ENCODE results near the gene SLC66A2. TPM values are rescaled to one million over a fixed set of nuclear protein-coding genes. Genes with fewer than 3 reads are reported as not detected.
A peak's percentile ranks its signal among the peaks of the same experiment; 100 is the strongest.

Gene SLC66A2
- total RNA-seq, 2 donors from 2014 or later = 30.4 to 50.8 TPM

DNA sequence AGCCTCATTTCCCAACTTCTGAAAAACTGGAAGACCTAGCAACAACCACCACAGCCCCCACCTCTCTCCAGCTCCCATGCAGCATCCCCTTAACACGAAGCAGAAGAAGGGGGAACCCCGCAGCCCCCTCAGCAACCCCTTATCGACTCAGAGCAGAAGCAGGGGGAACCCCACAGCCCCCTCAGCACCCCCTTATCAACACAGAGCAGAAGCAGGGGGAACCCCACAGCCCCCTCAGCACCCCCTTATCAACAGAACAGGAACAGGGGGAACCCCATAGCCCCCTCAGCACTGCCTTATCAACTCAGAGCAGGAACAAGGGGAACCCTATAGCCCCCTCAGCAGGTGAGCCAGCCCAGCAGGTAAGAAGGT, 6.7 kb downstream of the SLC66A2 start:
- 44 to 49% methylated on average over 3 of the region's 3 CpGs for WGBS, 2 donors
- no peak for DNase-seq
- H3K36me3 ChIP-seq (replicated peaks in 1 of 2; ENCODE audit: insufficient read depth in 1 of 2, low read depth in 2 of 2) = peaks cover 6% of the 10 kb centered on the region in 2 donors
- peaks cover 71% of the 10 kb centered on the region for H3K4me1 ChIP-seq
- ATAC-seq = no peak
- no peaks in the 10 kb centered on the region for H3K27me3 ChIP-seq
- H3K27ac ChIP-seq = peak overlapping the region in 3 of 4 donors; percentile 44 to 57 (median 54)
- intact Hi-C loops (cut with DNase I) = loop anchor here (10.0 kb wide), 1 partner anchor 80 kb away; no protein-coding TSS in a partner anchor
- H3K9me3 ChIP-seq = no peaks in the 10 kb centered on the region
- TF ChIP-seq CTCF (IDR thresholded peaks at IDR 0.05) = no peak
- no peak overlapping the region for H3K4me3 ChIP-seq

DNA sequence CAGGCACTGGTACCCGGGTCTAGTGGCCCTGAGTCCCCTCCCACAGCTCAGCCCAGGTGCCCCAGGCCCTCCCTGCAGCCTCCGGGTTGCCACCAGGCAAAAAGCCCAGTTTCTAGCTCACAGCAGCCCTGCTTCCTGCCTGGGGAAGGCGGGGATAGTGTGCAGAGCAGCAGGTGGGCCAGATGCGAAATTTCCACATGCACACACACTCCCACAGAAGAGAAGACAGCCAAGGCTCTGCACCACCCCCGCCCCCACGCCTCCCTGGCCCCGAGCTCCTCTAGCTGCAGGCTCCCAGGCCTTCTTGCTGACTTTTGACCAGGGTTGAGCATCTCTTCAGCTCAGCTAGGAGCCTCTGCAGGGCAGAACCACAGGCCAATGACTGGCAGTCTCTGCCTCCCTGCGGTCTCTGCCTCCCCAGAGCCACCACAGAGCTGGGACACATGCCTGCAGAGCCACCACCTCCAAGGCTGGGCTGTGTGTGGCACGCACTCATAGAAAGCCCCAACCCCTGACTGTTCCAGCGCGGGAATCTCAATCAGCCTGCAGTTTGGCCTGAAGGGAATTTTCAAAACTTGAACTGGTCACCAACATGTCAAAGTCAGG, 7.2 kb downstream of the SLC66A2 start:
- ATAC-seq = peak; percentile 82
- Histone ChIP-seq H3K36me3 (replicated peaks in 1 of 2; ENCODE audit: insufficient read depth in 1 of 2, low read depth in 2 of 2) (peaks cover 6% of the 10 kb centered on the region in 2 donors), H3K4me3 (no peak overlapping the region), H3K4me1 (peaks cover 66% of the 10 kb centered on the region), H3K27me3 (no peaks in the 10 kb centered on the region), H3K9me3 (no peaks in the 10 kb centered on the region), H3K27ac (peak overlapping the region; percentile 37 to 57 (median 50))
- intact Hi-C loops (cut with DNase I) = loop anchor here (10.0 kb wide), 1 partner anchor 81 kb away; no protein-coding TSS in a partner anchor
- TF ChIP-seq CTCF (IDR thresholded peaks at IDR 0.05) (peak in 1 of 7 experiments; percentile 11), POLR2A (IDR thresholded peaks at IDR 0.05) (no peak)
- WGBS, 2 donors = 31 to 37% methylated on average over 7 to 10 of the region's 11 CpGs
- peak; percentile 76 to 91 (median 88) for DNase-seq

DNA sequence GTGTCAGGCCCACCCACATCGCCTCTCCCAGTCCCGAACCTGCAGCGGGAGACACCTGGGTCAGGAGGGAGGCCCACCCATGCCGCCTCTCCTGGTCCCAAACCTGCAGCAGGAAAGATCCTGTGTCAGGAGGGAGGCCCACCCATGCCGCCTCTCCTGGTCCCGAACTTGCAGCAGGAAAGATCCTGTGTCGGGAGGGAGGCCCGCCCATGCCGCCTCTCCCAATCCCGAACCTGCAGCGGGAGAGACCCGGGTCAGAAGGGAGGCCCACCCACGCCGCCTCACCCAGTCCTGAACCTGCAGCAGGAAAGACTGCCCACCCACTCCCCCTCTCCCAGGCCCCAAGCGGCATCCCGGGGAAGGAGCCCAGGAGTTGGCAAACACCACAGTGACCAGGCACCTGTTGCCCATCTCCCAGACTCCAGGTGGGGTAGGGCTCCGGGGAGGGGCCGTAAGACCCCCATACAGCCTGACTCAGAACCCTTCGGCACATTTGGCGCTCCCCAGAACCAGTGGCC, 7.8 kb downstream of the SLC66A2 start:
- Histone ChIP-seq H3K4me3 (no peak overlapping the region), H3K36me3 (replicated peaks in 1 of 2; ENCODE audit: insufficient read depth in 1 of 2, low read depth in 2 of 2) (peaks cover 6% of the 10 kb centered on the region in 2 donors), H3K4me1 (peaks cover 60% of the 10 kb centered on the region), H3K27me3 (no peaks in the 10 kb centered on the region), H3K9me3 (no peaks in the 10 kb centered on the region), H3K27ac (peak overlapping the region; percentile 37 to 57 (median 45))
- TF ChIP-seq POLR2A (IDR thresholded peaks at IDR 0.05) = no peak
- no peak for TF ChIP-seq CTCF (IDR thresholded peaks at IDR 0.05)
- DNase-seq (no peak), ATAC-seq (no peak)
- intact Hi-C loops (cut with DNase I) = loop anchor here (10.0 kb wide), 1 partner anchor 81 kb away; no protein-coding TSS in a partner anchor
- WGBS, 2 donors = 67 to 89% methylated on average over 10 to 20 of the region's 20 CpGs

- Histone ChIP-seq H3K36me3 (replicated peaks in 1 of 2; ENCODE audit: insufficient read depth in 1 of 2, low read depth in 2 of 2) (peaks cover 6% of the 10 kb centered on the region in 2 donors), H3K4me3 (no peak overlapping the region), H3K9me3 (no peaks in the 10 kb centered on the region), H3K27me3 (no peaks in the 10 kb centered on the region), H3K4me1 (peaks cover 54% of the 10 kb centered on the region), H3K27ac (peak overlapping the region in 1 of 4 donors; percentile 37)
- DNase-seq = peak in 1 of 4 donors; percentile 11
- TF ChIP-seq POLR2A (IDR thresholded peaks at IDR 0.05) (no peak), CTCF (IDR thresholded peaks at IDR 0.05) (no peak)
- ATAC-seq = no peak
- intact Hi-C loops (cut with DNase I) = loop anchor here (10.0 kb wide), 1 partner anchor 82 kb away; no protein-coding TSS in a partner anchor
- WGBS, 2 donors = 67 to 83% methylated on average over 12 to 31 of the region's 31 CpGs
These were observed 8.5 kb downstream of the SLC66A2 start for GRCh38 chr18:79942786-79943607.
